OCI-M1 (cell line): ENCODE measurements around the gene CTSA.
A peak's percentile ranks its signal among the peaks of the same experiment; 100 is the strongest.
"Not testable (repeated sequence)": the region's sequence is repeated elsewhere in the genome, so short reads cannot be mapped to it uniquely, and the experiment has no call there.

Source experiments
- DNase-seq: peaks from one replicate; lab custom pipeline; 2025; lab: John Stamatoyannopoulos, UW

CTSA gene

GRCh38 chr20:45866454-45866853 is 24.7 kb upstream of the CTSA start:
- no peak for DNase-seq

- DNase-seq = peak; percentile 22
Observed at GRCh38 chr20:45867136-45867818, 23.9 kb upstream of the CTSA start.

- DNase-seq = no peak
Observed at GRCh38 chr20:45867819-45868176, 23.3 kb upstream of the CTSA start.

- no peak for DNase-seq
Observed at GRCh38 chr20:45872626-45873025, 18.5 kb upstream of the CTSA start.

- no peak for DNase-seq
Observed at GRCh38 chr20:45873409-45874103, 17.6 kb upstream of the CTSA start.

- DNase-seq = not testable (repeated sequence)
Observed at GRCh38 chr20:45874104-45874481, 17.0 kb upstream of the CTSA start.

- DNase-seq = no peak
Observed at GRCh38 chr20:45874576-45874975, 16.6 kb upstream of the CTSA start.

- DNase-seq = no peak
Observed at GRCh38 chr20:45878076-45878761, 12.9 kb upstream of the CTSA start.

GRCh38 chr20:45880988-45881788 is 9.9 kb upstream of the CTSA start, which contains the start of gene ZSWIM1:
Gene ZSWIM1, plus strand, starts transcription at chr20:45881227. Its CDS starts 1,366 bp downstream, at chr20:45882593.
- DNase-seq = peak; percentile 99

GRCh38 chr20:45882469-45883099 is 8.6 kb upstream of the CTSA start:
- no peak for DNase-seq

GRCh38 chr20:45883100-45883469 is 8.1 kb upstream of the CTSA start:
- DNase-seq = no peak

- no peak for DNase-seq
Observed at GRCh38 chr20:45886590-45887345, 4.4 kb upstream of the CTSA start.

GRCh38 chr20:45887346-45887715 is 3.8 kb upstream of the CTSA start, which contains the start of gene SPATA25:
Gene SPATA25, minus strand, starts transcription at chr20:45887622. Its CDS starts 32 bp downstream, at chr20:45887590.
- DNase-seq = no peak

- no peak for DNase-seq
Observed at GRCh38 chr20:45888681-45889080, 2.5 kb upstream of the CTSA start.

GRCh38 chr20:45890077-45890984 is 804 bp upstream of the CTSA start:
- no peak for DNase-seq

- peak; percentile 48 for DNase-seq
Observed at GRCh38 chr20:45892049-45892825, 1.1 kb downstream of the CTSA start.

GRCh38 chr20:45892828-45893500 is 1.8 kb downstream of the CTSA start:
- no peak for DNase-seq

- no peak for DNase-seq
Observed at GRCh38 chr20:45893831-45894230, 2.7 kb downstream of the CTSA start.

GRCh38 chr20:45894797-45895196 is 3.7 kb downstream of the CTSA start:
- no peak for DNase-seq
